Epithelial cell of esophagus (primary cell): Measurements from ENCODE around the gene GBF1.

Experiments
- DNase-seq: peaks from one replicate; pipeline ENCODE4 v3.0.0; 2010; ENCODE audit warnings: low read depth
- H3K4me3 ChIP-seq: 2 replicates; pipeline ENCODE4 v1.5.1; 2011; ENCODE audit warnings: mild to moderate bottlenecking, low read length, control low read depth
- CTCF ChIP-seq: IDR thresholded peaks from 2 replicates; pipeline ENCODE4 v1.5.1; 2011; ENCODE audit warnings: low read depth, mild to moderate bottlenecking, low read length, control low read depth, inconsistent platforms; ENCODE audit not compliant: insufficient read depth; ENCODE audit errors: missing control alignments

Gene GBF1

DNA sequence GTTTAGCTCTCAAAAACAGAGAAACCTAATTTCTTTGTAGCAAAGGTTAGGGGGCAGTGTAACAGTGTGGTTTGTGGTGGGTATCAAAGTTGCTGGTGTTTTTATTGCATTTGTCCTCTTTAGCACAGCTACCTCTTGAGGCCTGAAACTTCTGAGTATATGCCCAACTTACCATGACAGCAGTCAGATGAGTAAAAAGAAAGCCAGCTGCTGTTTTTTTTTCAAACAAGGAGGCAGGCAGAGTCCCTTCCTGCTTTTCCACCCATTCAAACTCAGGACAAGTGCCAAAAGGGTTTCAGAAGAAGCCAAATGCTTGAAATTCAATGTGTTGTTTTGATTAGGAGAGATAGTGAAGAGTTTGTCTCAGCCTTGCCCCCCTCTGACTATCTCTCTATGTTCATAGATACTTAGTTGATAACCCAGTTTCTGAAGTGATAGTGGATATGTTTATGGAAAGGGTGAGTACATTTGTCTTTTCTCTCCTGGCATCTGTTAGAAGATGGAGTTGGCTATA, 23.1 kb downstream of the GBF1 start:
- no peak for TF ChIP-seq CTCF
- DNase-seq: no peak
- H3K4me3 ChIP-seq: no peak overlapping the region

GRCh38 chr10:102269017-102269416, 23.7 kb downstream of the GBF1 start:
- DNase-seq: no peak
- no peak for TF ChIP-seq CTCF
- H3K4me3 ChIP-seq: no peak overlapping the region

- no peak for TF ChIP-seq CTCF
- no peak overlapping the region for H3K4me3 ChIP-seq
- DNase-seq: no peak
These were observed 28.7 kb downstream of the GBF1 start for GRCh38 chr10:102274062-102274461.

GRCh38 chr10:102275343-102275742, 30.0 kb downstream of the GBF1 start:
- H3K4me3 ChIP-seq: no peak overlapping the region
- no peak for TF ChIP-seq CTCF
- DNase-seq: no peak

GRCh38 chr10:102279104-102279503, 33.8 kb downstream of the GBF1 start:
- no peak for TF ChIP-seq CTCF
- no peak overlapping the region for H3K4me3 ChIP-seq
- no peak for DNase-seq

DNA sequence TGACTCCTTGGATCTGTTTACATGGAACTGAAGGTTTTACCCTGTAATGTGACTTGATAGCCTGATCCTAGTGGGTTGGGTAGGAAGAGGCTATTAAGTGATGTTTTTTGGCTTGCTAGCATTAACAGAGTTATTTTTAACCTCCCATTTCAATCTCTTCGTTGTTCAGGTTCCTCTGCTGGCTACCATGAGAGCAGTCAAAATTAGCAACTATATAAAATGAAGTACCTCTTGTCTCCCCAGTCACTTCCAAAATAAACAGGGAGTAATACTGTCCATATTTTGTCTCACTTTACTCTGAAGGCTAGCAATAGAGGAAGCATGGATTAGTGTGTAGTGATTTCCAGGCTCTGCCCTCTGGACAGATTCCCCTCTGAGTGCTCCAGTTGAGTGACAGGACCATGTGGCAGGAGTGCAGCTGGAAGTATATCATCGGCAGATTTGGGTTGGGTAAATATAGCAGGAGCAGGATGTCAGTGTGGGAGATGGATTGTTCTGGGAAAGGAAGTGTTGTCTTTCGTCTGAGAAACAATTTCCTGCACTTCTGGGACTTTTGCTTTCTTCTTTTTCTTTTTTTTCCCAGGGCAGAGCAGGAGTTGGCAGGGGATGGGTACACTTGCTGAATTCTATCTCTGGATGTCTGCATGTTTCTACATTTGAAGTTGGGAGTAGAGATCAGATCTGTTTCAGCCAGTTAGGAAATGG, 35.2 kb downstream of the GBF1 start:
- H3K4me3 ChIP-seq: no peak overlapping the region
- no peak for TF ChIP-seq CTCF
- DNase-seq: no peak

DNA sequence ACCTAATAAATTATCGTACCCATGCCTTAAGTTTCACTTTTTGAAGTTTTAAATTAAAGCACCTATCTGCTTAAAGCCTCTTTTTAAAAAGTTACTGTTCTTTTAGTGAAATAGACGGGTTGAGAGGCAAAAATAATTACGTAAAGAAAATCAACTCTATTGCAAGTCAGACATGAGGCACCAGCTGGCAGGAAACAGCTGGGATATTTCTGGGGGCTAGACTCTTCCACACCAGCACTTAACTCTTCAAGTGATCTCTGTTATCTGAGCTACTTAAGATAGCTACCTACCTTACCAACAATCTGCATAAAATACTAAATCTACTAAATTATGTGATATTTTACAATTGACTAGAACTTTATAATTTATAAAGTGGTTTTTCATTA, 35.8 kb downstream of the GBF1 start:
- H3K4me3 ChIP-seq: no peak overlapping the region
- no peak for DNase-seq
- no peak for TF ChIP-seq CTCF
